ENCODE results near the gene DRD4. TPM values are rescaled to one million over a fixed set of nuclear protein-coding genes. Genes with fewer than 3 reads are reported as not detected.
A peak's percentile ranks its signal among the peaks of the same experiment; 100 is the strongest.

Gene DRD4
- total RNA-seq, 1 donor from 2014 or later, result 4.1 TPM

- no peak for ATAC-seq
- intact Hi-C loops (cut with DNase I), result no loop called here
Observed at GRCh38 chr11:619628-620050, 17.4 kb upstream of the DRD4 start.

GRCh38 chr11:620201-620600 lies 16.9 kb upstream of the DRD4 start:
- DNase-seq (ENCODE audit: low spot score) (no peak), ATAC-seq (no peak)
- intact Hi-C loops (cut with DNase I), result no loop called here

More at GRCh38 chr11:619628-620050, 17.4 kb upstream of the DRD4 start:
- no peak for DNase-seq (ENCODE audit: low spot score)

GRCh38 chr11:620935-621814 lies 15.9 kb upstream of the DRD4 start:
- intact Hi-C loops (cut with DNase I), result no loop called here
- ATAC-seq (no peak), DNase-seq (ENCODE audit: low spot score) (no peak)

GRCh38 chr11:621838-622237 lies 15.2 kb upstream of the DRD4 start:
- intact Hi-C loops (cut with DNase I), result no loop called here
- no peak for DNase-seq (ENCODE audit: low spot score)
- no peak for ATAC-seq

- intact Hi-C loops (cut with DNase I), result no loop called here
- ATAC-seq (no peak), DNase-seq (ENCODE audit: low spot score) (no peak)
Observed at GRCh38 chr11:623349-623869, 13.7 kb upstream of the DRD4 start.

- DNase-seq (ENCODE audit: low spot score), result no peak
- intact Hi-C loops (cut with DNase I), result no loop called here
- ATAC-seq, result peak; percentile 4
Observed at GRCh38 chr11:623999-624704, 12.9 kb upstream of the DRD4 start.

GRCh38 chr11:624705-625635 lies 12.1 kb upstream of the DRD4 start, which contains the start of gene CDHR5:
TSS of gene CDHR5 (minus strand) at chr11:624955. CDS start at chr11:624902, 53 bp downstream.
- ATAC-seq, result no peak
- intact Hi-C loops (cut with DNase I), result no loop called here
- DNase-seq (ENCODE audit: low spot score), result no peak

GRCh38 chr11:625636-626268 lies 11.3 kb upstream of the DRD4 start:
- no peak for DNase-seq (ENCODE audit: low spot score)

GRCh38 chr11:626475-627307 lies 10.4 kb upstream of the DRD4 start, which contains the start of gene SCT:
TSS of gene SCT (minus strand) at chr11:627181. CDS start at chr11:627143, 38 bp downstream.
- ATAC-seq (no peak), DNase-seq (ENCODE audit: low spot score) (no peak)
- intact Hi-C loops (cut with DNase I), result no loop called here

More at GRCh38 chr11:625636-626268, 11.3 kb upstream of the DRD4 start:
- intact Hi-C loops (cut with DNase I), result no loop called here
- no peak for ATAC-seq

GRCh38 chr11:627308-627576 lies 9.8 kb upstream of the DRD4 start:
- intact Hi-C loops (cut with DNase I), result no loop called here
- no peak for ATAC-seq
- DNase-seq (ENCODE audit: low spot score), result no peak

- ATAC-seq, result no peak
- intact Hi-C loops (cut with DNase I), result no loop called here
- no peak for DNase-seq (ENCODE audit: low spot score)
Observed at GRCh38 chr11:628056-628455, 9.0 kb upstream of the DRD4 start.

- no peak for ATAC-seq
- intact Hi-C loops (cut with DNase I), result no loop called here
Observed at GRCh38 chr11:629237-629583, 7.9 kb upstream of the DRD4 start.

GRCh38 chr11:630871-631270 lies 6.2 kb upstream of the DRD4 start:
- intact Hi-C loops (cut with DNase I), result no loop called here
- no peak for ATAC-seq
- no peak for DNase-seq (ENCODE audit: low spot score)

More at GRCh38 chr11:629237-629583, 7.9 kb upstream of the DRD4 start:
- DNase-seq (ENCODE audit: low spot score), result no peak

GRCh38 chr11:635945-636510 lies 1.0 kb upstream of the DRD4 start:
- intact Hi-C loops (cut with DNase I), result no loop called here
- ATAC-seq (no peak), DNase-seq (ENCODE audit: low spot score) (no peak)

GRCh38 chr11:637333-637592 lies 194 bp downstream of the DRD4 start:
- DNase-seq (ENCODE audit: low spot score) (no peak), ATAC-seq (no peak)
- intact Hi-C loops (cut with DNase I), result no loop called here

GRCh38 chr11:637593-638521 lies 788 bp downstream of the DRD4 start:
- DNase-seq (ENCODE audit: low spot score) (no peak), ATAC-seq (no peak)
- intact Hi-C loops (cut with DNase I), result no loop called here

Measured in sciatic nerve (tissue), 2 donors.